HG02571 (cell line): ENCODE data around the gene ADCK1.
"Not testable (repeated sequence)": the region's sequence is repeated elsewhere in the genome, so short reads cannot be mapped to it uniquely, and the experiment has no call there.

Experiments used
- ATAC-seq: cut with Tn5 transposase; IDR thresholded peaks from one replicate; pipeline ENCODE4 v1.9.1; 2021; ENCODE audit warnings: mild to moderate bottlenecking, moderate library complexity; ENCODE audit not compliant: unreplicated experiment

The ADCK1 gene, protein sequence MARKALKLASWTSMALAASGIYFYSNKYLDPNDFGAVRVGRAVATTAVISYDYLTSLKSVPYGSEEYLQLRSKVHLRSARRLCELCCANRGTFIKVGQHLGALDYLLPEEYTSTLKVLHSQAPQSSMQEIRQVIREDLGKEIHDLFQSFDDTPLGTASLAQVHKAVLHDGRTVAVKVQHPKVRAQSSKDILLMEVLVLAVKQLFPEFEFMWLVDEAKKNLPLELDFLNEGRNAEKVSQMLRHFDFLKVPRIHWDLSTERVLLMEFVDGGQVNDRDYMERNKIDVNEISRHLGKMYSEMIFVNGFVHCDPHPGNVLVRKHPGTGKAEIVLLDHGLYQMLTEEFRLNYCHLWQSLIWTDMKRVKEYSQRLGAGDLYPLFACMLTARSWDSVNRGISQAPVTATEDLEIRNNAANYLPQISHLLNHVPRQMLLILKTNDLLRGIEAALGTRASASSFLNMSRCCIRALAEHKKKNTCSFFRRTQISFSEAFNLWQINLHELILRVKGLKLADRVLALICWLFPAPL

DNA sequence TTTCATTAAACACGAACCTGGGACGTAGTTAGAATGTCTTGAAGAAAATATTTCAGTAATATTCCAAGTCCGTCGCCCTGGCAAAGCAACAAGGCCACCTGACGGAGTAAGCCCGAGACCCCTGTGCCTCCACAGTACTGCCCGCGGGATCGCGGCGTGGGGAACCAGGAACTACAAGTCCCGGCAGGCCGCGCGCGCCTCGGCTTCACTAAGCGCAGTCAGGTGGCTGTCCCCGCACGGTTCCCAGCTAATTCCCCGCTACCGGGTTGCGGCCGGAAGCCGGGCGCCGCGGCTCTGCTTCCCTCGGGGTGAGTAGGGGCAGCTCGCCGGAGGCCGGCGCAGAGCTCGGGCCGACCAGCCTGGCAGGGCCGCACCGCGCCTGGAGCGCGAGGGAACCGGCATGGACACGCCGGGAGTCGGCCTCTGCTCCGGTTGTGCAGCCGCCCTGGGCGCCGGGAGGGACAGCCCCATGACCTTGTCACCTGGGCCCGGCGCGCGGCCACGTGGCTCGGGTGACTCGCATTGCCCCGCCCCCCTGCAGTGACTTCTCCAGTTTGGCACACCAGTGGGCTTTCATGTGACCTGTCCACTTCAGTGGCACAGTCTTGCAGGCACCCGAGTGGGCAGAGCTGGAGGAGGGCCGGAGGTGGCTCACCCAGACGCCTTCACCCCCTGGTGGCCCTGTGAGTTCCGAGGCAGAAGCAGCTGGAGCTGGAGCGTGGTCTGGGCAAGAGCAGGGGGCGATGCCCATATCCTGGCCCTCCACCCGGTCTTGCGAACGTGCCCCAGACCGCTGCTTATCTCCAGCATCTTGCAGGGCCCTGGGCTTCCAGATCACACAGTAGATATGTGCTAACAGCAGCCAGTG is at the start of gene ADCK1:
TSS of gene ADCK1 (plus strand) at position 247 of the 868 bp plus-strand sequence. CDS start 18,870 bp downstream, outside the sequence.
- peak; percentile 93 for ATAC-seq

- ATAC-seq = no peak
Observed at GRCh38 chr14:77752266-77752665, 47.6 kb upstream of the ADCK1 start.

GRCh38 chr14:77752799-77753516 is 47.0 kb upstream of the ADCK1 start:
- ATAC-seq = no peak

DNA sequence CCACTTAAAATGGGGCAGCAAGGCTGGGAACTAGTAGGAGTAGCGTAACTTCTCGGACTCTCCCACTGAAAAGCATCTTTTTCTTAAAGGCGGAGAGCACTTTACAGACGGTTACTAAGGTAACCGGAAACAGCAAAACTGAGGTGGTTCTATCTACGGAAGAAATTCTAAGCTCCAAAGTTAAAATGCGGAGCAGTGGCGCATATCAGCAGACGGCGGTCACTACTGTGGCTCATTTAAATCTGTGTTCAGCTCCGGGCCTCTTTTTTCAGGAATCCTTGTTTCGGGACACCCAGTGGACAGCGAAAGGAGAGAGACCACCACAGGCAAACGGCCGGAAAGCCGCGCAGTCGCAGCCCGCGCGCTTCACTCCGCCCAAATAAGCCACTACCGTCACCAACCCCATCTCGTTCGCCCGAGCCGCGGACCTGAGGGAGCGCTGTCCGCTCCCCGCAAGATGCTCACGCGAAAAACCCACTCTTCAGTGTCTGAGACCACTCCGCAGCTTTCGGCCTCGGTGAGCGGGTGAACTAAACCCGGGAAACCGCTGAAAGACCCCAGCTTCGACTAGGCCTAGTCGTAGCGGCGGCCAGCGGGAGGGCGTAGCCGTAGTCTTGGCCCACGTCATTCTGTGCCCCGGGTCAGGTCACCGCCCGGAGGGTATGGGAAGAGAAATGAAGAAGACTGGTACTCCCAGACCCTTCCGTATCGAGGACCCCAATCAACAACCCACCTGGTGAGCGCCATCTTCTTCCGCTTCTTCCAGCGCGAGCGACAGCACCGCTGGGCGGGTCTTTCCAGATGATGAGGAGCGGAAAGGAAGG is 39.3 kb upstream of the ADCK1 start, which contains the start of gene SNW1:
TSS of gene SNW1 (minus strand) at position 776 of the 824 bp plus-strand sequence. CDS start at position 747, 29 bp downstream.
- ATAC-seq = peak; percentile 94

- peak; percentile 13 for ATAC-seq
Observed at GRCh38 chr14:77761205-77761931, 38.5 kb upstream of the ADCK1 start.

GRCh38 chr14:77763316-77763715 is 36.6 kb upstream of the ADCK1 start:
- no peak for ATAC-seq

DNA sequence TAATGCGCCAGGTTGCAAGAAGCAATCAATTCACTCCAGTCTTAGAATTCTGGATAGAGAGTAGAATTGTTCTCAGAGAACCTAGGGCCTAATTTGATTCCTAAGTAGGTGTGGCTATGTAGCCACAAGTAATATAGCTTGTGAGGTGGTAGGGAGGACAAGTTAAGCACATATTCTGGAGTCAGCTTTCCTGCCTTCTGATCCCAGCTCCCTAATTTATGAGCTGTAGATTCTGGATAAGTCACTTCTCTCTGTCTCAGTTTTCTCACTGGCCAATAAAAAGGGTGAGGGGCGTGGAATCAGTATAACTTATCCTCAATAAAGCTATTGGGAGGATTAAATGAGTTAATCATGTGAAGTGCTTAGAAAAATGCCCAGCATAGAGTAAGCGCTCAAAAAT is 35.9 kb upstream of the ADCK1 start:
- no peak for ATAC-seq

DNA sequence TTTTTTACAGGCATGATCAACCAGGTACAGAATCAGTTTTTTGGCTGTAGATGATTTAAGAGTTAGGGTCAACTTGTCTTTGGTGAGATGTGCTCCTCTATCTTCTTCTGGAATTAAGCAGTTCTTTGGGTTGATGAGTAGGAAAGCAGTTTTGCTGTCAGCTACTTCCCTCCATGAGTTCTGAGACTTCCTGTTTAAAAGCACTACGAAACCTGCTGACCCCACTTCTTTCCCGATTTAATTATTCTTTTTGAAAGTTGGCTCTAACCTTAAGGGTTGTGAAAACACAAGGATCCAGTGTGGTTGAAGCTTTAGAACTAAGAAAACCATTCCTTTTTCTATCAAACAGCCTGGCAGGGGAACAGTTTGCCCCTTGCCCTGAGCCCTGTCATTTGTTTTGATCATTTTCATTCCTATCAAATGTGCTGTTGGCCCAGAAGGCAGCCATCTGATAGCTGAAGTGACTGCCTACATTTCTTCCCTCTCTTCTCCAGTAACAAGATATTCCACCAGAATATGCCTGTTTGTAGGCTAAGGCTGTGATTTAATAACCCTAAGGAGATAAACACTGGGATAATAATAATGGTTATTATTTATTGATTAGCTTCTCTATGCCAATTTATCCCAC is 31.4 kb upstream of the ADCK1 start:
- ATAC-seq = not testable (repeated sequence)

- not testable (repeated sequence) for ATAC-seq
Observed at GRCh38 chr14:77773966-77774365, 25.9 kb upstream of the ADCK1 start.

- no peak for ATAC-seq
Observed at GRCh38 chr14:77782202-77782601, 17.7 kb upstream of the ADCK1 start.

DNA sequence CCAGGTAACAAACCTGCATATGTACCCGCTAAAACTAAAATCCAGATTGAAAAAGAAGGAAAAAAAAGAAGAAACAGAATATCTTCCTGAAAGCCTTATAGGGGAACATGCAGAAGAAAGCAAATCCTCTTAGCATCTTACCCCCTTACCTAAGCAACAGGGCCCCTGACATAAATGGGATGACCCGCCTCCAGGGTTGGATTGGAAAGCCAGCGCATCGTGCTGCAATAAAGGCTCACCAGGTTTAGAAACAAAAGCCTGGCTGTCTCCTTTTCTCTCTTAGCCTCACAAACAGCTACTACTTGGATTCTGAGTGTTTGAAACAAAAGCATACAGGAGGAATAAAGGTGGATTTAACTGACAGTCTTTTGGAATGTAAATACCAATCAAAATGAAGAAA is 13.8 kb upstream of the ADCK1 start:
- ATAC-seq = no peak

- no peak for ATAC-seq
Observed at GRCh38 chr14:77790566-77791224, 9.2 kb upstream of the ADCK1 start.

GRCh38 chr14:77791225-77791600 is 8.7 kb upstream of the ADCK1 start:
- no peak for ATAC-seq

- not testable (repeated sequence) for ATAC-seq
Observed at GRCh38 chr14:77793255-77793654, 6.7 kb upstream of the ADCK1 start.

DNA sequence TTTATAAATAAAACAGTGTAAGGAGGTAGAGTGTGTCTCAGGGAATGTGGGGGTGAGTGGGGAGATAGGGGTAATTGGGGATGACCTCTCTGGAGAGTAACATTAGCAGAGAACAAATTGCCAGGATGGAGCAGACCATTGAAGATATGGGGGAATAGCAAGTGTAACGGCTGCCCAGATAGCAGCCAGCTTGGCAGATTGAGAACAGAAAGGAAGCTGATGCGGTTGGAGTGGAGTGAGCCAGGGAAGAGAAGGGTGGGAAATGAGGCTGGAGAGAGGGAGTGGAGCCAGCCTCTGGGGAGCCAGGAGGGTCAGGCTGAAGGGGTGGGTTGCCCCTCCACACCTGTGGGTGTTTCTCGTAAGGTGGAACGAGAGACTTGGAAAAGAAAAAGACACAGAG is 5.6 kb upstream of the ADCK1 start:
- no peak for ATAC-seq

DNA sequence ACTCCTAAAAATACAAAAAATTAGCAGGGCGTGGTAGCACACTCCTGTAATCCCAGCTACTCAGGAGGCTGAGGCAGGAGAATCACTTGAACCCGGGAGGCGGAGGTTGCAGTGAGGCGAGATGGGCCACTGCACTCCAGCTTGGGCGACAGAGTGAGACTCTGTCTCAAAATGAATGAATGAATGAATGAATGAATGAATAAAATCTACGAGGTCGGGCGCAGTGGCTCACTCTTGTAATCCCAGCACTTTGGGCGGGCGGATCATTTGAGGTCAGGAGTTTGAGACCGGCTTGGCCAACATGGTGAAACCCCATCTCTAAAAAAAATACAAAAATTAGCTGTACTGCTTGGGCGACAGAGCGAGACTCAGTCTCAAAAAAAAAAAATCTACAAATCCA is 453 bp upstream of the ADCK1 start:
- ATAC-seq = not testable (repeated sequence)

DNA sequence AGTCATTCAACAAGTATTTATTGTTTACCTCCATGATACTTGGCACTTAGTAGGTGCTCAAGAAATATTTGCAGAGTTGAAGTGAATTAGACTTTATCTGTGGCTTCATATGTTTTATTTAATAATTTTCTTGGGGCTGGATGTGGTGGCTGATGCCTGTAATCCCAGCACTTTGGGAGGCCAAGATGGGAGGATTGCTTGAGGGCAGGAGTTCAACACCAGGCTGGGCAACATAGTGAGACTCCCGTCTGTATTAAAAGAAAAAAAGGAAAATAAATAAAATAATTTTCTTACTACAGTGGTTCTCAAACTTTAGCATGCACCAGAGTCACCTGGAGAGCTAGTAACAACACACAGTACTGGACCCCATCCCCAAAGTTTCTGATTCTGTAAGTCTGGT is 905 bp downstream of the ADCK1 start:
- ATAC-seq = no peak

DNA sequence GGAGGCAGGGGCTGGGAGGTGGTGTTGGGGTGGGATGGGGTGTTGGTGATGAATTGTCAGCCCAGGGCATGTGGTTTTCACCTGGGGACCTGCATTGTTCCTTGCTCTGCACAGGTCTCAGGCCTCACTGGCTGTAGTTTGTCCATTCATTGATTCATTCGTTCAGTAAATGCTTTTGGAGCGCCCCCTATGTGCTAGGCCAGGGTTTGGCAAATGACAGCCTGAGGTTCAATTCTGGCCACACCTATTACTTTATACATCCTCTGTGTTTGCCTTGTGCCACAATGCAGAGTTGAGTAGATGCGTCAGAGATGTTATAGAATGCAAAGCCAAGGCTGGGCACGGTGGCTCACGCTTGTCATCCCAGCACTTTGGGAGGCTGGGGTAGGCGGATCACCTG is 4.7 kb downstream of the ADCK1 start:
- ATAC-seq = no peak
